Prostate gland (tissue), 2 donors: ENCODE data around the gene FBXL16. TPM values are rescaled to one million over a fixed set of nuclear protein-coding genes. Genes with fewer than 3 reads are reported as not detected.

Experiments used
- DNase-seq: peaks from one replicate; pipeline ENCODE4 v3.0.0-alpha.2; 2019; ENCODE audit warnings: low spot score
- H3K27ac ChIP-seq, 2 donors: fragments of 200-600 bp; sonication (generic); 2 replicates each; pipeline ENCODE4 v1.5.1; 2017 to 2019
- H3K27me3 ChIP-seq: fragments of 200-600 bp; sonication (generic); replicated peaks from 2 replicates; pipeline ENCODE4 v1.5.1; 2019; ENCODE audit not compliant: insufficient read depth
- H3K36me3 ChIP-seq, 2 donors: fragments of 200-600 bp; sonication (generic); 1 replicate in 1 of 2; 2 replicates in 1 of 2; pipeline versions ENCODE4 v1.5.1 to v1.8.1; 2017 to 2019
- H3K4me1 ChIP-seq: fragments of 200-600 bp; sonication (generic); replicated peaks from 2 replicates; pipeline ENCODE4 v1.5.1; 2019
- H3K4me3 ChIP-seq, 2 donors: fragments of 200-600 bp; sonication (generic); 2 replicates each; pipeline ENCODE4 v1.5.1; 2017 to 2019
- H3K9me3 ChIP-seq: fragments of 200-600 bp; sonication (generic); 2 replicates; pipeline ENCODE4 v1.5.1; 2017
- POLR2A ChIP-seq: fragments of 450-650 bp; IDR thresholded peaks from one replicate; pipeline ENCODE4 v1.6.1; 2016; ENCODE audit warnings: antibody characterized with exemption, mild to moderate bottlenecking
- POLR2AphosphoS5 ChIP-seq: sonication (generic); formaldehyde crosslinking; IDR thresholded peaks from one replicate; pipeline ENCODE4 v1.6.1; 2017; ENCODE audit warnings: antibody characterized with exemption
- WGBS: methylation state at CpG from one replicate; pipeline ENCODE4 v1.1.5; 2018; 5-methylcytosine and 5-hydroxymethylcytosine counted together
- intact Hi-C: fragments of 100-400 bp; cut with DNase I; formaldehyde crosslinking; loops from one replicate; pipeline ENCODE4 v1.14.2; 2022
- total RNA-seq, 2 donors: library from RNA; depleted of rRNA; stranded (reverse); fragments of >200 nt; gene quantifications; one replicate each; pipeline ENCODE4 v1.1.0, GENCODE V29; 2016
- TF ChIP-seq, protein P1 (sequence below), 4 experiments: fragments of 200-600 bp in 2 of 4; fragments of 450-650 bp in 2 of 4; sonication (generic) in 2 of 4; IDR thresholded peaks; 1 replicate in 3 of 4; 2 replicates in 1 of 4; pipeline ENCODE4 v1.5.1; 2016 to 2019; ENCODE audit warnings: antibody characterized with exemption in 4 of 4, mild to moderate bottlenecking in 2 of 4, moderate library complexity in 2 of 4

The FBXL16 gene
- total RNA-seq, 2 donors from 2014 or later, result 6.1 to 9.1 TPM

DNA sequence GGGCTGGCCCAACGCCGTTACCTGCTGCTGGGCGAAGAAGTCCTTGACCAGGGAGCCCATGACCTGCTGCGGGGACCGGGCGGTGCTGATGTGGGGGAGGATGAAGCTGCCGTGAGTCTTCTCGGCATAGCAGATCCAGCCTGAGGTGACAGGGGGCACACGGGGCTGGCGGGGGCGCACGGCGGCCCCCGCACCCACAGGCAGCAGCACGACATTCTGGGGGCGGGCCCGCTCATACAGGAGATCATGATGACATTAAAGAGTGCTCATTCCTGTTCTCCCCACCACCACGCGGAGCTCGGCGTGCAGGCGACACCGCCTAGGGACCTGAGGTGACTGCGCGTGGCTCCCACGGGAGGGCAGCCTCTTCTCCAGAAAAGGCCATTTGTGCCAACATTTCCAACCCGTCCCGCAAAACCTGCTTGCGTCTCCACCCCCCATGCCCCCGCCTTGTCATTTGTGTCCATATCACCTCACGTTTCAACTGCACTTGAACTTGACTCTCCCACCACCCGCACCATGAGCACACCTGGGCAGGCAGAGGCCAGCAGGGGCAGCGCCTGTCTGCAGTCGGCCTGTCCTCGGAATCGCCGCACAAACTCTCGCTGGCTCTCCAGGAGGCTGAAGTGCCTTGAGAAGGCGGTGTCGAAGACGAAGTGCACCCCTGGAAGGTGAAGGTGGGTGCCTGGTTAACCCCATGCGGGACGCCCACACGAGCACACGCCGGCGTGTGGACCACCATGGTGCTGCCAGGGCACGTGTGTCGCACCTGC lies 28.8 kb upstream of the FBXL16 start:
- Histone ChIP-seq H3K4me3 (no peak overlapping the region), H3K36me3 (peaks cover 0 to 14% of the 10 kb centered on the region in 2 donors), H3K27ac (no peak overlapping the region), H3K27me3 (no peaks in the 10 kb centered on the region), H3K4me1 (no peaks in the 10 kb centered on the region), H3K9me3 (no peaks in the 10 kb centered on the region)
- intact Hi-C loops, result no loop called here
- no peak for TF ChIP-seq POLR2AphosphoS5
- TF ChIP-seq, protein P1, sequence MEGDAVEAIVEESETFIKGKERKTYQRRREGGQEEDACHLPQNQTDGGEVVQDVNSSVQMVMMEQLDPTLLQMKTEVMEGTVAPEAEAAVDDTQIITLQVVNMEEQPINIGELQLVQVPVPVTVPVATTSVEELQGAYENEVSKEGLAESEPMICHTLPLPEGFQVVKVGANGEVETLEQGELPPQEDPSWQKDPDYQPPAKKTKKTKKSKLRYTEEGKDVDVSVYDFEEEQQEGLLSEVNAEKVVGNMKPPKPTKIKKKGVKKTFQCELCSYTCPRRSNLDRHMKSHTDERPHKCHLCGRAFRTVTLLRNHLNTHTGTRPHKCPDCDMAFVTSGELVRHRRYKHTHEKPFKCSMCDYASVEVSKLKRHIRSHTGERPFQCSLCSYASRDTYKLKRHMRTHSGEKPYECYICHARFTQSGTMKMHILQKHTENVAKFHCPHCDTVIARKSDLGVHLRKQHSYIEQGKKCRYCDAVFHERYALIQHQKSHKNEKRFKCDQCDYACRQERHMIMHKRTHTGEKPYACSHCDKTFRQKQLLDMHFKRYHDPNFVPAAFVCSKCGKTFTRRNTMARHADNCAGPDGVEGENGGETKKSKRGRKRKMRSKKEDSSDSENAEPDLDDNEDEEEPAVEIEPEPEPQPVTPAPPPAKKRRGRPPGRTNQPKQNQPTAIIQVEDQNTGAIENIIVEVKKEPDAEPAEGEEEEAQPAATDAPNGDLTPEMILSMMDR (IDR thresholded peaks at IDR 0.05), result no peak
- no peak for TF ChIP-seq POLR2A
- no peak for DNase-seq
- 90% methylated on average over 49 of the region's 49 CpGs for WGBS

DNA sequence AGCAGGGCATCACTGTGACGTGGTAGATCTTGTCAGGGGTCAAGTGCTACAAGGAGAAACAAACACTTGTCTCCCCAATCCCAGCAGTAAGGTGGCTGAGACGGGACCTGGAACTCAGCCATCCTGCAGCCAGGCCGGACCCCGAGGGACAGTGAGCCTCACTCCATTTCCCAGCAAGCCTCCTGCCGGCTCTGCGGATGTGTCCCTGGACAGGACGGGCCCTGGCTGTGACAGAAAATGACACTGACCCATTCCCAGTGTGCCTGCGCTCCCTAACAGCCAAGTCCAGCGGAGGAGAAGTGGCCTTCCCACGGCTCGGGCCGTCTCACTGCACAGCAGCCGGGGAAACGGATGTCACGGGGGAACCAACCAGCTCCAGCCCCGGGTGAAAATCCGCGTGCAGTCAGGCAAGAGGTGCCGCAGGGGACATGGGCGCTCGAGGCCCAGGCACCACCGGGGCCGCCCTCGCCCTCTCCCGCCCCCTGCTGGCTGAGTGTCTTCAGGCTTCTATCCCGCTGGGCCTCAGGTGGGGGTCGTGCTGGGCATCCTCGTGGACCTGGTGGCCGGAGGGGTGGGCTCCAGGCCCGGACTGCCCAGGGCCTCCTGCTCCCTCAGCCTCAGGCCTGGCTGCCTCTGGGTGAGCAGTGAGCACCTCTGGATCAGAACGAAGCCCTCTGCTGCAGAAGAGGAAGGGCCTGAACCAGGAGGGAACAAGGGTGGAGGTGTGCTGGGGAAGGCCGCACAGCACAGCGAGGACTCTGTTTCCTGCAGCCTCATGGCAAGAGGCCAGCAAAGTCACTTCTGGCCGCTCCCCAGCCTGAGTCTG lies 28.0 kb upstream of the FBXL16 start:
- 82% methylated on average over 34 of the region's 34 CpGs for WGBS
- no peak overlapping the region for H3K4me3 ChIP-seq
- H3K27ac ChIP-seq, result no peak overlapping the region
- peaks cover 0 to 14% of the 10 kb centered on the region in 2 donors for H3K36me3 ChIP-seq
- no peaks in the 10 kb centered on the region for H3K27me3 ChIP-seq
- TF ChIP-seq, protein P1 (IDR thresholded peaks at IDR 0.05), result peak in 1 of 4 experiments; percentile 13
- TF ChIP-seq POLR2AphosphoS5 (no peak), POLR2A (no peak)
- intact Hi-C loops, result no loop called here
- H3K9me3 ChIP-seq, result no peaks in the 10 kb centered on the region
- no peak for DNase-seq
- peaks cover 2% of the 10 kb centered on the region for H3K4me1 ChIP-seq

DNA sequence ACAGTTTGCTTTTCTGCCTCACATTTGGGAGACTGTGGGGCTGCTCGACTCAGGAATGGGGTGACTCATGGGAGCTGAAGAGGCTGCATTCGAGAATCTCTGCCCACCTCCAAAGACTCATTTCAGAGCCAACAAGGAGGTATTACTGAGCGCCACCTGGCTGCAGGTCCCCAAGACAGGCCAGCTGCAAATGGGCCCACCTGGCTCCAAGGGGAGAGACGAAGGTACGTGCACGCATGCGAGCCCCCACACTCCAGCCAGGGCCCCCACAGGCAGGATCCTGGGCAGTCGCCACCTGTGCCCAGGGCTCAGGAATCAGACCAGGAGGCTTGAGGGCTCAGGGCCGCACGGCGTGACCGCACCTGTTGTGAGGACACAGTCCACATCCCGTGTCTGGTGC lies 27.3 kb upstream of the FBXL16 start:
- TF ChIP-seq POLR2A, result no peak
- TF ChIP-seq, protein P1 (IDR thresholded peaks at IDR 0.05), result no peak
- no peak for TF ChIP-seq POLR2AphosphoS5
- 86% methylated on average over 13 of the region's 13 CpGs for WGBS
- Histone ChIP-seq H3K4me3 (no peak overlapping the region), H3K27ac (no peak overlapping the region), H3K9me3 (no peaks in the 10 kb centered on the region), H3K4me1 (peaks cover 8% of the 10 kb centered on the region), H3K27me3 (no peaks in the 10 kb centered on the region), H3K36me3 (peaks cover 0 to 14% of the 10 kb centered on the region in 2 donors)
- DNase-seq, result no peak
- intact Hi-C loops, result no loop called here

DNA sequence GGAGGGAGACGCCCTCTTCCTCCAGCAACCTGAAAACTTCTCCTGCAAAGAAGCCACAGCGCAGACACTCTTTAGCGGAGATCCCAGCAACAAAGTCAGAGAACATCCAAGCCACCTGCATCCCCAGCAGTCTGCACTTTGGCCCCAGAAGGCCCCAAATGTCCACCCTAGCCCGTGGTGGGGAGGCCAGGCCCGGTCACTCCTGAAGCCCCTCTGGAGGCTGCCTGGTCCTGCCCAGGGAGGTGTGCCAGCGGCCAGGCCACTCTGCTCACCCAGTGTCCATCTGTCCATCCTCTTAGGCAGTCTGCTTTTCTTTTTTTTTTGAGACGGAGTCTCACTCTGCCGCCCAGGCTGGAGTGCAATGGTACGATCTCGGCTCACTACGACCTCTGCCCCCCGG lies 26.7 kb upstream of the FBXL16 start:
- no peak overlapping the region for H3K4me3 ChIP-seq
- H3K27ac ChIP-seq, result no peak overlapping the region

More for the DNA sequence above, 26.7 kb upstream of the FBXL16 start:
- 94% methylated on average over 12 of the region's 12 CpGs for WGBS
- Histone ChIP-seq H3K4me1 (peaks cover 14% of the 10 kb centered on the region), H3K36me3 (peaks cover 0 to 14% of the 10 kb centered on the region in 2 donors), H3K9me3 (no peaks in the 10 kb centered on the region), H3K27me3 (no peaks in the 10 kb centered on the region)
- no peak for TF ChIP-seq POLR2AphosphoS5
- TF ChIP-seq, protein P1 (IDR thresholded peaks at IDR 0.05), result no peak
- TF ChIP-seq POLR2A, result no peak
- intact Hi-C loops, result no loop called here
- no peak for DNase-seq
